Measurements from ENCODE around the gene WNK4. TPM values are rescaled to one million over a fixed set of nuclear protein-coding genes. Genes with fewer than 3 reads are reported as not detected.
A peak's percentile ranks its signal among the peaks of the same experiment; 100 is the strongest.

Gene WNK4
- total RNA-seq (2013; cell fraction: nucleolus; rRNA removed) = 1.9 and 2.7 TPM in 2 replicates
- total RNA-seq (2014; rRNA removed) = 0.06 and 0.11 TPM in 2 replicates
- not detected in 2 replicates for total RNA-seq (2014; rRNA removed; fragmentation: Illumina TruSeq; extraction: Trizol)
- 0.18 and 0.27 TPM in 2 replicates for total RNA-seq (2021)
- not detected for polyA plus RNA-seq (2011; ENCODE audit: low read depth)
- polyA plus RNA-seq (2011; rRNA removed) = 0.27 and 0.29 TPM in 2 replicates
- 0.19 and 0.32 TPM in 2 replicates for polyA plus RNA-seq (2011; cell fraction: cytosol; rRNA removed)
- 2.8 and 4.5 TPM in 2 replicates for polyA plus RNA-seq (2011; cell fraction: nucleus; rRNA removed)
- polyA plus RNA-seq (2012) = 0.11 and 0.13 TPM in 2 replicates
- not detected in 2 replicates for polyA plus RNA-seq (2014; fragmentation: Illumina TruSeq; extraction: Trizol)
- polyA plus RNA-seq (2014; fragmentation: Nextera tagmentation; extraction: Ambion mirVana) = not detected
- 0.13 and 0.88 TPM in 2 replicates for polyA plus RNA-seq (2014; rRNA removed)
- polyA plus RNA-seq (2016; fragmentation: Nextera tagmentation; extraction: Ambion mirVana) = under 1 TPM in 1 of 2 experiments, not detected in 1; 0.07 TPM
- 0.29 and 1.1 TPM in 2 replicates for polyA minus RNA-seq (2011; rRNA and poly(A)+ RNA removed)
- polyA minus RNA-seq (2011; cell fraction: cytosol; rRNA and poly(A)+ RNA removed) = 0.21 TPM in 1 of 2 replicates, not detected in the other
- polyA minus RNA-seq (2011; cell fraction: nucleus; rRNA and poly(A)+ RNA removed) = 1.6 and 3.3 TPM in 2 replicates
- percentile 33 among the genes with signal in this experiment for Bru-seq, nascent RNA
- BruChase-seq, experiment 1, labeled RNA remaining after a 6-hour chase = percentile 45 among the genes with signal in this experiment
- BruChase-seq, experiment 2, labeled RNA remaining after a 2-hour chase = percentile 41 among the genes with signal in this experiment
- long read RNA-seq, experiment 1 = 0 reads
- long read RNA-seq, experiment 2 = 0 reads

GRCh38 chr17:42779936-42780850 lies at the start of gene WNK4:
Gene WNK4, plus strand, starts transcription at chr17:42780610. Its CDS starts 89 bp downstream, at chr17:42780699.
- no peak for ATAC-seq
- H2AFZ ChIP-seq (ENCODE audit: control insufficient read depth, low read depth, low read length) = no peak within 1 kb of the TSS
- TF ChIP-seq POLR2A (IDR thresholded peaks at IDR 0.05; ENCODE audit: low read depth, low read length) (0 out of 2 replicates have a peak, but pooled peaks have one; percentile 7), E2F8 (IDR thresholded peaks at IDR 0.05; ENCODE audit: low read depth, partially characterized antibody) (no peak)
- in situ Hi-C loops (cut with MboI) = no loop called here
- no peaks in the 10 kb centered on the region for H3K79me2 ChIP-seq (ENCODE audit: control insufficient read depth, insufficient read depth, low read length)
- H3K9me3 ChIP-seq (replicated peaks; ENCODE audit: control insufficient read depth, insufficient read depth, low read length) = no peaks in the 10 kb centered on the region; the same call in 2 of the 3 replicates
- no peak within 1 kb of the TSS for H3K27ac ChIP-seq (ENCODE audit: control insufficient read depth, insufficient read depth)
- no TSS peak for BruUV-seq (replicated peaks)
- DNase-seq (ENCODE audit: low read depth, low spot score) = no peak
- H4K20me1 ChIP-seq (ENCODE audit: control insufficient read depth, insufficient read depth) = no peaks in the 10 kb centered on the region; the same call in 1 of the 2 replicates
- ChIA-PET SMC1A (ENCODE audit: uncharacterized antibody, unreplicated experiment) (no interaction called here), POLR2A (no interaction called here), CTCF (interaction anchor here (0.6 to 0.7 kb wide), 2 partner anchors 194 to 202 kb away, joined by 3 to 4 read pairs; no protein-coding TSS in a partner anchor), RAD21 (ENCODE audit: unreplicated experiment) (interaction anchor here (0.7 kb wide), 1 partner anchor 40 kb away, joined by 3 read pairs; no protein-coding TSS in a partner anchor)
- WGBS (ENCODE audit: insufficient coverage, insufficient replicate concordance, low lambda C conversion rate, missing lambda C conversion rate) = 29% methylated on average over 42 of the region's 65 CpGs
- intact Hi-C loops (cut with micrococcal nuclease; ENCODE audit: unreplicated experiment) = no loop called here
- FAIRE-seq = no peak
- 0 out of 2 replicates have a peak within 1 kb of the TSS, but pooled peaks have one; percentile 13 for H3K4me2 ChIP-seq (ENCODE audit: control insufficient read depth, insufficient read depth)
- H3K36me3 ChIP-seq (ENCODE audit: control insufficient read depth in 2 of 2, insufficient read depth in 2 of 2, low read length in 1 of 2) = peaks cover 5 to 7% of the 10 kb centered on the region in 2 experiments; a peak in 3 of 4 replicates
- H3K9ac ChIP-seq (ENCODE audit: control insufficient read depth, insufficient read depth, low read length) = no peak within 1 kb of the TSS
- H3K4me3 ChIP-seq = no peak within 1 kb of the TSS
- peaks cover 5 to 20% of the 10 kb centered on the region in 2 experiments for H3K27me3 ChIP-seq (replicated peaks in 1 of 2; ENCODE audit: control insufficient read depth in 2 of 2, insufficient read depth in 2 of 2, low read length in 1 of 2)
- H3K4me1 ChIP-seq (ENCODE audit: control insufficient read depth, insufficient read depth, low read length) = peaks cover 9% of the 10 kb centered on the region

Measured in GM12878 (cell line).